CD8-positive, alpha-beta memory T cell (primary cell): ENCODE data around the gene ANKRD63. TPM values are rescaled to one million over a fixed set of nuclear protein-coding genes. Genes with fewer than 3 reads are reported as not detected.
A peak's percentile ranks its signal among the peaks of the same experiment; 100 is the strongest.

ENCODE experiments used
- CTCF ChIA-PET: fragments of 350-600 bp; sonication (Branson Sonifier 250); formaldehyde crosslinking; loops from one replicate; lab custom pipeline; 2021; ENCODE audit warnings: antibody characterized with exemption; lab: Charles Lee
- POLR2A ChIA-PET: fragments of 350-600 bp; sonication (Branson Sonifier 250); formaldehyde crosslinking; loops from one replicate; lab custom pipeline; 2021; ENCODE audit warnings: antibody characterized with exemption; lab: Charles Lee
- DNase-seq, 5 donors: peaks; one replicate each; pipeline versions ENCODE4 v3.0.0 to v3.0.0-alpha.2; 2020 to 2022; ENCODE audit warnings: mixed read lengths in 1 of 5
- H3K27ac ChIP-seq: one replicate; pipeline ENCODE4 v1.7.0; 2013; ENCODE audit warnings: low read depth, mild to moderate bottlenecking, low read length, moderate library complexity
- H3K27me3 ChIP-seq: 2 replicates; pipeline ENCODE4 v1.7.0; 2013; ENCODE audit warnings: low read length, mild to moderate bottlenecking; ENCODE audit not compliant: insufficient read depth, poor library complexity, severe bottlenecking
- H3K36me3 ChIP-seq: 2 replicates; pipeline ENCODE4 v1.7.0; 2013; ENCODE audit warnings: mild to moderate bottlenecking, low read length, moderate library complexity; ENCODE audit not compliant: insufficient read depth
- H3K4me1 ChIP-seq: 2 replicates; pipeline ENCODE4 v1.7.0; 2013; ENCODE audit warnings: mild to moderate bottlenecking, low read length, moderate library complexity; ENCODE audit not compliant: insufficient read depth
- H3K4me3 ChIP-seq: 2 replicates; pipeline ENCODE4 v1.7.0; 2013; ENCODE audit warnings: mild to moderate bottlenecking, low read length
- H3K9me3 ChIP-seq: 2 replicates; pipeline ENCODE4 v1.7.0; 2013; ENCODE audit warnings: mild to moderate bottlenecking, low read length
- H3K27ac Mint-ChIP-seq, 8 donors: one replicate each; pipeline ENCODE4 v1.8.0; 2020 to 2021; ENCODE audit warnings: mixed read lengths in 8 of 8, mild to moderate bottlenecking in 6 of 8, inconsistent platforms in 3 of 8, moderate library complexity in 3 of 8
- H3K27me3 Mint-ChIP-seq, 2 donors: one replicate each; pipeline ENCODE4 v1.8.0; 2020 to 2021; ENCODE audit warnings: mixed read lengths in 2 of 2, mild to moderate bottlenecking in 1 of 2, moderate library complexity in 1 of 2
- H3K36me3 Mint-ChIP-seq, 3 donors: one replicate each; pipeline ENCODE4 v1.8.0; 2020 to 2021; ENCODE audit warnings: mixed read lengths in 3 of 3, inconsistent platforms in 1 of 3, mild to moderate bottlenecking in 1 of 3
- H3K4me1 Mint-ChIP-seq, 3 donors: one replicate each; pipeline ENCODE4 v1.8.0; 2020 to 2021; ENCODE audit warnings: mixed read lengths in 3 of 3, inconsistent platforms in 1 of 3, mild to moderate bottlenecking in 1 of 3
- H3K4me3 Mint-ChIP-seq, 7 donors: one replicate each; pipeline ENCODE4 v1.8.0; 2020 to 2021; ENCODE audit warnings: mixed read lengths in 7 of 7, mild to moderate bottlenecking in 6 of 7, moderate library complexity in 4 of 7, inconsistent platforms in 2 of 7
- H3K9me3 Mint-ChIP-seq, 5 donors: one replicate each; pipeline ENCODE4 v1.8.0; 2020 to 2022; ENCODE audit warnings: mixed read lengths in 5 of 5, mild to moderate bottlenecking in 3 of 5, moderate library complexity in 2 of 5, inconsistent platforms in 1 of 5
- polyA plus RNA-seq: library from polyadenylated mRNA; unstranded; fragments of 300-500 nt; fragmentation: Illumina TruSeq; gene quantifications from one replicate; pipeline ENCODE4 v1.2.3, GENCODE V29; 2021
- total RNA-seq, 2 experiments: library from RNA; stranded (reverse); gene quantifications; one replicate each; pipeline ENCODE4 v1.2.3, GENCODE V29; 2021

Gene ANKRD63
- total and polyA plus RNA-seq, 3 experiments from 2014 or later, result not detected

DNA sequence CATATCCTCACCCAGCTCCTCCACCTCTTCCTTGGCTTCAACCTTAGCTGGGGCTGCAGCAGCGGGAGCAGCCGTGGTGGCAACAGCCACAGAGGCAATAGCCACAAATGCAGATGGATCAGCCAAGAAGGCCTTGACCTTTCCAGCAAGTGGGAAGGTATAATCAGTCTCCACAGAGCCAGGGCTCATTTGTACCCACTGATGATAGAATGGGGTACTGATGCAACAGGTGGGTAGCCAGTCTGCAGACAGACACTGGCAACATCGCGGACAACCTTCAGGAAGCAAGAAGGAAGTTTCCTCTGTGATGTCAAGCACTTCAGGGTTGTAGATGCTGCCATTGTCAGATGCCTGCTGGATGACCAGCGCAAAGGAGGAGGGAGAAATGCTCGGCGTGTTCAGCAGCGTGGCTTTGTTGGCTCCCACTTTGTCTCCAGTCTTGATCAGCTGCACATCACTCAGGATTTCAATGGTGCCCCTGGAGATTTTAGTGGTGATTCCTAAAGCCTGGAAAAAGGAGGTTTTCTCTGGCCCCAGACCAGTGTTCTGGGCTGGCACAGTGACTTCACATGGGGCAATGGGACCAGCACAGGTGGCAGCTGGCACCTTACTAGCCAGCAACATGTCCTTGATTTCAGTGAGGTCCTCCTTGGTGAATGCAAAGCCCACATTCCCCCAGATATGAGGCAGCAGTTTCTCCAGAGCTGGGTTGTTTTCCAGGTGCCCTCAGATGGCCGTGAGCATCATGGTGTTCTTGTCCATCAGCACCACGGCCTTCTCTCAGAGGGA is 29.7 kb upstream of the ANKRD63 start:
- H3K36me3 ChIP-seq, result no peaks in the 10 kb centered on the region
- no peak overlapping the region for H3K27ac ChIP-seq
- Mint-ChIP-seq H3K4me3 (peak overlapping the region in 2 of 7 donors; percentile 13 to 86), H3K4me1 (peaks cover 36 to 53% (median 37%) of the 10 kb centered on the region in 3 donors), H3K27ac (peak overlapping the region in 3 of 8 donors; percentile 14 to 95 (median 92)), H3K36me3 (peaks cover 0 to 5% (median 0%) of the 10 kb centered on the region in 3 donors), H3K9me3 (no peaks in the 10 kb centered on the region), H3K27me3 (no peaks in the 10 kb centered on the region)
- H3K27me3 ChIP-seq, result no peaks in the 10 kb centered on the region
- ChIA-PET POLR2A (interaction anchor here (1.3 kb wide), 1 partner anchor 10 kb away, joined by 7 read pairs; the partner anchor contains the start of gene INAFM2), CTCF (interaction anchor here (0.9 to 12.0 kb wide), 7 partner anchors 7 to 94 kb away, joined by 3 to 258 read pairs (median 23); partner anchors contain the start of genes ANKRD63, CCDC9B, INAFM2 and IVD)
- no peaks in the 10 kb centered on the region for H3K9me3 ChIP-seq
- no peak for DNase-seq
- H3K4me3 ChIP-seq, result no peak overlapping the region
- H3K4me1 ChIP-seq, result peaks cover 42% of the 10 kb centered on the region

GRCh38 chr15:40310993-40311392 is 28.1 kb upstream of the ANKRD63 start:
- Mint-ChIP-seq H3K4me1 (peaks cover 45 to 62% (median 46%) of the 10 kb centered on the region in 3 donors), H3K27me3 (no peaks in the 10 kb centered on the region), H3K9me3 (no peaks in the 10 kb centered on the region), H3K4me3 (peak overlapping the region in 2 of 7 donors; percentile 61 to 98), H3K27ac (peak overlapping the region in 2 of 8 donors; percentile 58 to 76), H3K36me3 (peaks cover 0 to 5% (median 0%) of the 10 kb centered on the region in 3 donors)
- ChIA-PET POLR2A (no interaction called here), CTCF (interaction anchor here (1.0 to 12.0 kb wide), 7 partner anchors 9 to 111 kb away, joined by 3 to 258 read pairs (median 35); partner anchors contain the start of genes ANKRD63, CCDC9B and INAFM2)
- H3K4me1 ChIP-seq, result peaks cover 49% of the 10 kb centered on the region
- no peak for DNase-seq
- H3K4me3 ChIP-seq, result no peak overlapping the region
- no peaks in the 10 kb centered on the region for H3K27me3 ChIP-seq
- H3K36me3 ChIP-seq, result no peaks in the 10 kb centered on the region
- H3K9me3 ChIP-seq, result no peaks in the 10 kb centered on the region
- H3K27ac ChIP-seq, result no peak overlapping the region

DNA sequence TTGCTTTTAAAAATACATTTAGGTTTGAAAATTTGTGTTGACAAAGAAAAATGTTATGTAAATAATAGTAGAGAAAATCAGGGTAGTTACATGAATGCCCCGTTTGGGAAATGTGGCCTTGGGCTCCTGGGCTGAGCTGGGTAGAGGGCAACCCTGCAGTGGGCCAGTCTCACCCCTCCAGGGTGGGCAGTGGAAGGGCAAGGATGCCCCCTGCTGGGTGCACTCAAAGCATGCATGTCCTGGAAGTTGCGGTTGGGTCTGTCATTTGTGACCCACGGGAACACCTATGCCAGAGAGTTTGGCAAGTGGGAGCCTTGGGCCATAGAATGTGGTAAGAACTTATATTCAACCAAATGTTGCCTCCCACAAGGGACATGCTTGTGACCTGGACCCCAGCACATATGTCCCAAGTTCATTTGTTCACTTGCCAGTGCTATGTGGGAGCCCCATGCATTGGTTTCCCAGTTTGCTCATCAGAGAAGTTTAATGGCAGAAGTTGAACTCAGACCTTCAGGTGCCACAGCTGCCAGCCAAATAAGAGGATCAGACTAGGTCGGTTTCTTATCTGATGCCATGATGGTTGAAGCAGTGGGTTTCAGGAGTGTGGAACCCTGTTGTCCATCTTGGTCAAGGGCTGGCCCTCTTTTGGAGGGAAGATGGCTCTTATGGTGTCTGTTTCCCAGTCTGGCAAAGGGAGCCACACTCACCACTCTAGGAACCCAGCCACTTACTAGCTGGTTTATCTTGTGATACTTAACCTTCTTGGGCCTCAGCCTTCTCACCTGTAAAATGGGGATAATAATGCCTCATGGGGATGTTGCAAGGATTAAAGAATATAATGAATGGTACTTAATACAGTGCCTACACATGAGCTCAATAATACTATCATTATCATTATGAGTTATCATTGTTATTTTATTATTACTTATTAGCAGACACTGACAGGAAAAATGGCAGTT is 27.4 kb upstream of the ANKRD63 start:
- Histone ChIP-seq H3K27me3 (no peaks in the 10 kb centered on the region), H3K9me3 (no peaks in the 10 kb centered on the region), H3K4me3 (no peak overlapping the region), H3K36me3 (no peaks in the 10 kb centered on the region), H3K4me1 (peaks cover 56% of the 10 kb centered on the region), H3K27ac (no peak overlapping the region)
- Mint-ChIP-seq H3K4me1 (peaks cover 49 to 65% (median 51%) of the 10 kb centered on the region in 3 donors), H3K36me3 (peaks cover 0 to 5% (median 0%) of the 10 kb centered on the region in 3 donors), H3K27ac (peak overlapping the region; percentile 73 to 97 (median 88)), H3K27me3 (no peaks in the 10 kb centered on the region), H3K9me3 (no peaks in the 10 kb centered on the region), H3K4me3 (peak overlapping the region; percentile 74 to 98 (median 97))
- ChIA-PET CTCF (interaction anchor here (0.8 to 12.0 kb wide), 15 partner anchors 9 to 112 kb away, joined by 3 to 258 read pairs (median 8); partner anchors contain the start of genes ANKRD63, CCDC9B, INAFM2 and IVD), POLR2A (interaction anchor here (0.7 to 3.5 kb wide), 4 partner anchors 9 to 130 kb away, joined by 3 to 20 read pairs (median 3); partner anchors contain the start of genes BAHD1 and INAFM2)
- peak; percentile 22 to 74 (median 44) for DNase-seq

GRCh38 chr15:40309344-40309862 is 26.5 kb upstream of the ANKRD63 start:
- POLR2A ChIA-PET, result interaction anchor here (0.8 to 3.5 kb wide), 3 partner anchors 14 to 131 kb away, joined by 3 to 20 read pairs (median 3); partner anchors contain the start of genes BAHD1 and INAFM2
- H3K4me1 ChIP-seq, result peaks cover 55% of the 10 kb centered on the region

DNA sequence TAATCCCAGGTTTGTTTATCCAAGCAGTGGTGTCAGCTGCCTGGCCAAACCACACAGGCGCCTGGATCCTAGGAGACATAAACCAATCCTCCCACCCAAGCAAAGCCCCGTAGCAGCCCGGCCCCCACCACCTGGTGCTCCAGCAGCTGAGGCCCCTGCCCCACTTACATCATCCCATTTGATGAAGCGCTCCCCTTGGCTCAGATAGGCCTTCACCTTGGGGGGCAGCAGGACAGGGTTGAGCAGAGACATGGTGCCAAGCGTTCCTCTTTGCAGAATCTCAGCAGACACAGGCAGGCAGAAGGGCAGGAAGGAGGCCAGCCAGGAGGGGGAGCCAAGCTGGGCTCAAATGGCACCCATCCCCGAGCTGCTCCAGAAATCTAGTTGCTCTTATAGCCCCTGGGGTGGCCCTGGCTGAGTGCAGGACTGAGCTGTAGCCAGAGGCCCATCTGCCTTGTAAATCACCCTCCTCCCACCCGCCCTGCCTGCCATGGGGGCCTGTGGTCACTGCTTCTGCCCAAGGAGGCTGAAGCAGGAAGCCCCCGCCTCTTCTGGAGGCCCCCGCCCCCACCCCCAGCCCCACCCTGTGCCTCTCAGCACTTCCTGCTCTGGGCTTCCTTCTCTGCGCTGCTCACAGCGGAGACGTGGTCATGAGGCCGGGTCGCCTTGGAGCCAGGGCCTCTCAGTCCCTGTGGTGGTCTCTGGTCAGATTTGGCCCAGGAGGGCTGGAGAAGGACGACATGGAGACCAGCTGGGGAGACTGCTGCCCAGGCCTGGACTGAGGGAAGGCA is 24.8 kb upstream of the ANKRD63 start, which contains the start of gene PLCB2:
PLCB2 (minus strand) TSS at position 515 of the 791 bp plus-strand sequence; CDS start at position 252, 263 bp downstream.
- H3K4me3 Mint-ChIP-seq, result peak within 1 kb of the TSS; percentile 93 to 98 (median 97)
- peak; percentile 52 to 81 (median 65) for DNase-seq
- H3K27me3 ChIP-seq, result no peaks in the 10 kb centered on the region
- peak within 1 kb of the TSS; percentile 85 for H3K27ac ChIP-seq
- H3K4me1 ChIP-seq, result peaks cover 41% of the 10 kb centered on the region
- peak within 1 kb of the TSS; percentile 92 to 98 (median 94) for H3K27ac Mint-ChIP-seq
- peak within 1 kb of the TSS; percentile 100 for H3K4me3 ChIP-seq
- no peaks in the 10 kb centered on the region for H3K27me3 Mint-ChIP-seq
- H3K36me3 Mint-ChIP-seq, result peaks cover 0 to 25% (median 0%) of the 10 kb centered on the region in 3 donors
- no peaks in the 10 kb centered on the region for H3K9me3 ChIP-seq
- peaks cover 47 to 57% (median 55%) of the 10 kb centered on the region in 3 donors for H3K4me1 Mint-ChIP-seq
- POLR2A ChIA-PET, result interaction anchor here (0.5 to 3.5 kb wide), 12 partner anchors 9 to 199 kb away, joined by 3 to 20 read pairs (median 3); partner anchors contain the start of genes ANKRD63, BAHD1, BMF and INAFM2
- H3K36me3 ChIP-seq, result no peaks in the 10 kb centered on the region
- CTCF ChIA-PET, result interaction anchor here (0.7 to 12.0 kb wide), 24 partner anchors 9 to 264 kb away, joined by 3 to 258 read pairs (median 4); partner anchors contain the start of genes ANKRD63, CCDC9B, INAFM2 and IVD
- no peaks in the 10 kb centered on the region for H3K9me3 Mint-ChIP-seq

More at GRCh38 chr15:40309344-40309862, 26.5 kb upstream of the ANKRD63 start:
- DNase-seq, result no peak
- Mint-ChIP-seq H3K4me1 (peaks cover 54 to 65% (median 58%) of the 10 kb centered on the region in 3 donors), H3K27ac (peak overlapping the region; percentile 73 to 98 (median 94)), H3K4me3 (peak overlapping the region; percentile 93 to 98 (median 97)), H3K36me3 (peaks cover 0 to 7% (median 0%) of the 10 kb centered on the region in 3 donors), H3K27me3 (no peaks in the 10 kb centered on the region), H3K9me3 (no peaks in the 10 kb centered on the region)
- H3K4me3 ChIP-seq, result peak overlapping the region; percentile 100
- no peaks in the 10 kb centered on the region for H3K9me3 ChIP-seq
- no peaks in the 10 kb centered on the region for H3K27me3 ChIP-seq
- peak overlapping the region; percentile 85 for H3K27ac ChIP-seq
- CTCF ChIA-PET, result interaction anchor here (0.8 to 12.0 kb wide), 16 partner anchors 9 to 113 kb away, joined by 3 to 258 read pairs (median 8); partner anchors contain the start of genes ANKRD63, CCDC9B, INAFM2 and IVD
- no peaks in the 10 kb centered on the region for H3K36me3 ChIP-seq

- H3K27me3 ChIP-seq, result no peaks in the 10 kb centered on the region
- H3K4me1 ChIP-seq, result peaks cover 41% of the 10 kb centered on the region
- ChIA-PET POLR2A (interaction anchor here (0.5 to 3.5 kb wide), 7 partner anchors 10 to 198 kb away, joined by 3 to 20 read pairs (median 3); partner anchors contain the start of genes ANKRD63, BMF and INAFM2), CTCF (interaction anchor here (0.9 to 12.0 kb wide), 18 partner anchors 8 to 261 kb away, joined by 3 to 258 read pairs (median 6); partner anchors contain the start of genes ANKRD63, CCDC9B, INAFM2 and IVD)
- H3K36me3 ChIP-seq, result no peaks in the 10 kb centered on the region
- peaks cover 42 to 55% (median 54%) of the 10 kb centered on the region in 3 donors for H3K4me1 Mint-ChIP-seq
- peak overlapping the region; percentile 93 to 98 (median 97) for H3K4me3 Mint-ChIP-seq
- H3K36me3 Mint-ChIP-seq, result peaks cover 0 to 32% (median 0%) of the 10 kb centered on the region in 3 donors
- H3K27ac Mint-ChIP-seq, result peak overlapping the region; percentile 77 to 97 (median 94)
- H3K27ac ChIP-seq, result peak overlapping the region; percentile 85
- no peaks in the 10 kb centered on the region for H3K9me3 ChIP-seq
- no peaks in the 10 kb centered on the region for H3K27me3 Mint-ChIP-seq
- no peaks in the 10 kb centered on the region for H3K9me3 Mint-ChIP-seq
- no peak for DNase-seq
- peak overlapping the region; percentile 100 for H3K4me3 ChIP-seq
Measured at GRCh38 chr15:40306908-40307307, 24.0 kb upstream of the ANKRD63 start.
